Erythroblast (primary cell): ENCODE measurements around the gene FIG4.

Experiments
- GATA1 ChIP-seq: IDR thresholded peaks from 2 replicates; pipeline ENCODE4 v1.6.1; 2011; ENCODE audit warnings: low read depth, mild to moderate bottlenecking, control low read depth, low read length, moderate library complexity
- POLR2A ChIP-seq: IDR thresholded peaks from 2 replicates; pipeline ENCODE4 v1.6.1; 2011; ENCODE audit warnings: mild to moderate bottlenecking, low read length

DNA sequence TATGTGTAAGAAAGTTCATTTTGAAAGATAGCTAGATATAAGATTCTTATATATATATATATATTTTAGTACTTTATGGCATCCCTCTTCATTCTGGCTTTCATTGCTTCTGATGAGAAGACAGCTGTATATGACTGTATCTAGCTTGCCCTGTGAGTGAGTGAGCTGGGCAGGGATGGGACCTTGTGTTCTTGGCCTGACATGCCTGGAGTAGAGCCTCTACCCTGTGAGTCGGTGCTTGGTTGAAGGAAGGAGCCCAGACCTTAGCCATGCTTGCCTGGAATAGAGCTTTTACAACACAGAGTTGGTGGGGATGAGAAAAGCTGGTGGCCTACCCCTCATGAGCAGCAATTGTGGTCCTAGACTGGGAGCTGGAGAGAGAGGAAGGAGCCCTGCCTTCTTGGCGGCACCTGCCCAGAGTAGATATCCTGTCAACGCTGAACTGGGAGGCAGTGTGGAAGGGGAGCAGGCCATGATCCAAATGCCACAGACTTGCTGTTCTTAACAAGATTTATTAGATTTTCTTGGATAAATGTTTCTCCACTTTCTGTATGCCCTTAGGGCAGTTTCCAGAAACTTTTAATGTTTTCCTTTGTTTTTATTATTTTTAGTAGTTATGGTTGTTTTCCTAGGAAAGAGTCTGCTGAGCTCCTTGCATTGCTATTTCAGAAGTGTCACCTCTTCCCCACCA, 31.6 kb downstream of the FIG4 start:
- TF ChIP-seq POLR2A (no peak), GATA1 (no peak)
